Measurements from ENCODE around the gene CRYBG2. TPM values are rescaled to one million over a fixed set of nuclear protein-coding genes. Genes with fewer than 3 reads are reported as not detected.
A peak's percentile ranks its signal among the peaks of the same experiment; 100 is the strongest.

Gene CRYBG2
- total and polyA plus RNA-seq, 2 of the 8 experiments (the other 6 are each of a cell fraction or from before 2014, with no cell fraction given) = 14.2 to 17.0 TPM

GRCh38 chr1:26357121-26357602, 3.2 kb upstream of the CRYBG2 start:
- Histone ChIP-seq H4K8ac (ENCODE audit: extremely low read depth, insufficient read depth, low read length) (no peak overlapping the region), H4K91ac (replicated peaks; ENCODE audit: insufficient read length, low read length) (no peak overlapping the region), H2BK12ac (ENCODE audit: low read depth, low read length) (no peak overlapping the region), H3K27me3 (replicated peaks in 1 of 4; ENCODE audit: control insufficient read depth in 3 of 4, extremely low read depth in 1 of 4, insufficient read depth in 3 of 4, low read length in 3 of 4) (peaks cover 0 to 10% (median 10%) of the 10 kb centered on the region in 4 experiments; a peak in 4 of 7 replicates), H3K56ac (replicated peaks; ENCODE audit: insufficient read length, low read depth, low read length) (no peak overlapping the region), H3K9me3 (ENCODE audit: insufficient read depth in 2 of 2, low read depth in 1 of 2, low read length in 1 of 2) (no peaks in the 10 kb centered on the region), H4K5ac (ENCODE audit: insufficient read length, low read depth, low read length) (no peak overlapping the region), H3K79me2 (ENCODE audit: control insufficient read depth in 1 of 2, insufficient read depth in 2 of 2, low read length in 2 of 2) (no peaks in the 10 kb centered on the region), H3K4me2 (ENCODE audit: insufficient read depth in 1 of 2, low read depth in 2 of 2, low read length in 2 of 2) (no peak overlapping the region; a peak in 1 of 4 replicates), H2BK20ac (ENCODE audit: low read length) (0 out of 2 replicates have a peak overlapping the region, but pooled peaks have one; percentile 36), H3K18ac (ENCODE audit: extremely low read depth, low read length) (no peak overlapping the region), H2BK15ac (ENCODE audit: low read length) (no peak overlapping the region), H2AK5ac (ENCODE audit: low read depth, low read length) (no peak overlapping the region), H2BK5ac (ENCODE audit: low read depth, low read length) (no peak overlapping the region), H3K27ac (ENCODE audit: low read depth, low read length) (no peak overlapping the region), H3K4ac (replicated peaks; ENCODE audit: insufficient read length, low read depth, low read length) (no peak overlapping the region), H3K4me1 (replicated peaks in 1 of 4; ENCODE audit: control insufficient read depth in 3 of 4, insufficient read depth in 4 of 4, low read length in 3 of 4) (peaks cover 6 to 27% (median 19%) of the 10 kb centered on the region in 4 experiments), H4K20me1 (replicated peaks in 1 of 2; ENCODE audit: control insufficient read depth in 1 of 2, insufficient read depth in 2 of 2, low read length in 2 of 2) (peaks cover 0 to under 1% of the 10 kb centered on the region in 2 experiments), H2BK120ac (replicated peaks; ENCODE audit: low read depth, low read length) (no peak overlapping the region), H3K9ac (replicated peaks in 1 of 4; ENCODE audit: extremely low read depth in 1 of 4, low read depth in 3 of 4, low read length in 3 of 4) (no peak overlapping the region), H3K4me3 (ENCODE audit: extremely low read depth in 1 of 4, insufficient read depth in 2 of 4, low read depth in 3 of 4, low read length in 4 of 4) (no peak overlapping the region), H3K79me1 (ENCODE audit: low read depth, low read length) (peaks cover 2% of the 10 kb centered on the region; the same call in 1 of the 2 replicates), H3K23ac (ENCODE audit: insufficient read length) (no peak overlapping the region), H3K36me3 (ENCODE audit: control insufficient read depth in 2 of 4, insufficient read depth in 4 of 4, low read length in 3 of 4) (no peaks in the 10 kb centered on the region), H3K14ac (ENCODE audit: insufficient read length) (no peak overlapping the region), H3K23me2 (ENCODE audit: low read depth, low read length) (peaks cover 8% of the 10 kb centered on the region; the same call in 1 of the 2 replicates), H2AFZ (ENCODE audit: low read length) (no peak overlapping the region)
- DNase-seq (ENCODE audit: low read depth in 1 of 2, low spot score in 2 of 2) (no peak), FAIRE-seq (no peak)
- ChIA-PET POLR2A (ENCODE audit: partially characterized antibody) (interaction anchor here (1.0 kb wide), 1 partner anchor 53 kb away, joined by 4 read pairs; the partner anchor contains the start of gene LIN28A), CTCF (ENCODE audit: partially characterized antibody) (interaction anchor here (1.1 to 14.1 kb wide), 7 partner anchors 13 to 74 kb away, joined by 3 to 297 read pairs (median 5); partner anchors contain the start of gene SH3BGRL3)
- WGBS, 2 experiments (ENCODE audit: extremely low coverage in 1 of 2, insufficient coverage in 1 of 2, insufficient read length in 1 of 2, insufficient replicate concordance in 2 of 2, low coverage in 1 of 2, low lambda C conversion rate in 2 of 2, missing lambda C conversion rate in 1 of 2) = 81% methylated on average over 8 of the region's 10 CpGs; no CpG with 5 or more reads in 1 of the 2 experiments
- TF ChIP-seq NANOG (IDR thresholded peaks at IDR 0.05; ENCODE audit: insufficient read depth, low read depth, low read length, poor library complexity, severe bottlenecking) = no peak
- no peak for TF ChIP-seq BCL11A (IDR thresholded peaks at IDR 0.05; ENCODE audit: low read depth in 2 of 2, low read length in 2 of 2)
- no peak for TF ChIP-seq CTBP2 (IDR thresholded peaks at IDR 0.05; ENCODE audit: borderline replicate concordance, insufficient read depth, insufficient read length, low read length)
- TF ChIP-seq TCF12 (IDR thresholded peaks at IDR 0.05; ENCODE audit: low read depth, low read length) = no peak
- TF ChIP-seq TEAD4 (IDR thresholded peaks at IDR 0.05; ENCODE audit: low read depth, low read length) = no peak
- no peak for TF ChIP-seq KDM1A (IDR thresholded peaks at IDR 0.05; ENCODE audit: borderline replicate concordance, low read length)
- TF ChIP-seq JUN (IDR thresholded peaks at IDR 0.05; ENCODE audit: low read depth, low read length) = no peak
- TF ChIP-seq GTF2F1 (IDR thresholded peaks at IDR 0.05; ENCODE audit: borderline replicate concordance, low read depth, low read length) = no peak
- no peak for TF ChIP-seq SRF (IDR thresholded peaks at IDR 0.05; ENCODE audit: low read depth, low read length)
- TF ChIP-seq PHF8 (conservative IDR thresholded peaks at IDR 0.05; ENCODE audit: low read depth, low read length) = no peak
- no peak for TF ChIP-seq FOSL1 (IDR thresholded peaks at IDR 0.05; ENCODE audit: insufficient read depth, low read depth, low read length)
- no peak for TF ChIP-seq RNF2 (IDR thresholded peaks at IDR 0.05; ENCODE audit: borderline replicate concordance, low read depth, low read length, missing control alignments, poor library complexity, severe bottlenecking)
- no peak for TF ChIP-seq SP1 (IDR thresholded peaks at IDR 0.05; ENCODE audit: low read depth, low read length)
